ENCODE data around the gene PPM1F. TPM values are rescaled to one million over a fixed set of nuclear protein-coding genes. Genes with fewer than 3 reads are reported as not detected.
"Not testable (repeated sequence)": the region's sequence is repeated elsewhere in the genome, so short reads cannot be mapped to it uniquely, and the experiment has no call there.

Gene PPM1F
- polyA plus RNA-seq, 1 donor (not counting 4 experiments of a cell fraction or from before 2014, with no cell fraction given): 18.2 TPM

- H3K9me3 ChIP-seq (ENCODE audit: control insufficient read depth, low read depth, low read length); H3K27me3 ChIP-seq (ENCODE audit: control insufficient read depth, extremely low read depth, insufficient read depth, low read length); dilution Hi-C loops (cut with MboI; ENCODE audit: extremely low pct_ligation_motif_present, low sequenced_read_pairs); FAIRE-seq; H2AFZ ChIP-seq (ENCODE audit: control insufficient read depth, low read length); H3K79me2 ChIP-seq (ENCODE audit: control insufficient read depth, insufficient read depth, low read length); H3K36me3 ChIP-seq (ENCODE audit: control insufficient read depth in 2 of 2, extremely low read depth in 1 of 2, insufficient read depth in 2 of 2, low read length in 2 of 2); H3K4me1 ChIP-seq (ENCODE audit: control insufficient read depth, extremely low read depth, insufficient read depth, low read length); H3K9me1 ChIP-seq (ENCODE audit: control insufficient read depth, extremely low read depth, insufficient read depth, low read length); H3K4me2 ChIP-seq (ENCODE audit: control insufficient read depth, extremely low read depth, insufficient read depth, low read depth, low read length); DNase-seq (ENCODE audit: low read depth, low spot score); H3K27ac ChIP-seq (ENCODE audit: control insufficient read depth, insufficient read depth, low read length); H3K4me3 ChIP-seq (ENCODE audit: control insufficient read depth in 2 of 3, extremely low read depth in 1 of 3, insufficient read depth in 2 of 3, low read depth in 1 of 3, low read length in 3 of 3); H4K20me1 ChIP-seq (ENCODE audit: control insufficient read depth, extremely low read depth, insufficient read depth, low read length); H3K9ac ChIP-seq (ENCODE audit: control insufficient read depth, extremely low read depth, insufficient read depth, low read length): not testable (repeated sequence)
Measured at GRCh38 chr22:21882754-21883333, 69.8 kb downstream of the PPM1F start.

DNA sequence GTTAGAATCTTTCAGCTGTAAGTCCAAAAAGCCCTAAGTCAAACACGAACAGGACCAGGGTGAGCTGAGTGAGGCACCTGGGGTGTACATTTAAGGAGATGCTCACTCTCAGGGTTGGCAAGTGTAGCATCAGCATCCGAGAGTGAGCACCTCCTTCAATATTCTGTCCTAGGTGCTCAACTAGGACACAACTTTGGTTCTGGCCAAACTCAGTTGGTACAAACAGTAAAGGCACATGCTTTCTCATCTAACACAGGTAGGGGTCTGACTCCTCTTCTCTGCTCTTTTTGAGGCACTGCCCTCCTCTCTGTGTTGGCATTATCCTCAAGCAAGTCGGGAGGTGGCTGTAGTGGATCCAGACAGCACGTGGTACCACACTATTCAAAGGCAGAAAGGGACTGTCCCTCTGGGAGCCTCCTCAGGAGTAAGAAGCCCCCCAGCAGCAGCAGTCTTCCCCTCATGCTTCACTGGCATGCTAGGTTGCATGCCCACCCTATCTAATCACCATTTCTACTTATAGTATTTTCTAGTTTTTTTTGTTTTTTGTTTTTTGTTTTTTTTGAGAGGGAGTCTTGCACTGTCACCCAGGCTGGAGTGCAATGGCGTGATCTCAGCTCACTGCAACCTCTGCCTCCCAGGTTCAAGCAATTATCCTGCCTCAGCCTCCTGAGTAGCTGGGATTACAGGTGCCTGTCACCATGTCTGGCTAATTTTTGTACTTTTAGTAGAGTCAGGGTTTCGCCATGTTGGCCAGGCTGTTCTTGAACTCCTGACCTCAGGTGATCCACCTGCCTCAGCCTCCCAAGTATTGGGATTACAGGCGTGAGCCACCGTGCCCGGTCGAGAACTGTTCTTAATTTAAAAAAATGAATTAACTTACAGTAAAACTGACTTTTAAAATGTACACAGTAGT is 70.6 kb downstream of the PPM1F start:
- TF ChIP-seq, protein P1, sequence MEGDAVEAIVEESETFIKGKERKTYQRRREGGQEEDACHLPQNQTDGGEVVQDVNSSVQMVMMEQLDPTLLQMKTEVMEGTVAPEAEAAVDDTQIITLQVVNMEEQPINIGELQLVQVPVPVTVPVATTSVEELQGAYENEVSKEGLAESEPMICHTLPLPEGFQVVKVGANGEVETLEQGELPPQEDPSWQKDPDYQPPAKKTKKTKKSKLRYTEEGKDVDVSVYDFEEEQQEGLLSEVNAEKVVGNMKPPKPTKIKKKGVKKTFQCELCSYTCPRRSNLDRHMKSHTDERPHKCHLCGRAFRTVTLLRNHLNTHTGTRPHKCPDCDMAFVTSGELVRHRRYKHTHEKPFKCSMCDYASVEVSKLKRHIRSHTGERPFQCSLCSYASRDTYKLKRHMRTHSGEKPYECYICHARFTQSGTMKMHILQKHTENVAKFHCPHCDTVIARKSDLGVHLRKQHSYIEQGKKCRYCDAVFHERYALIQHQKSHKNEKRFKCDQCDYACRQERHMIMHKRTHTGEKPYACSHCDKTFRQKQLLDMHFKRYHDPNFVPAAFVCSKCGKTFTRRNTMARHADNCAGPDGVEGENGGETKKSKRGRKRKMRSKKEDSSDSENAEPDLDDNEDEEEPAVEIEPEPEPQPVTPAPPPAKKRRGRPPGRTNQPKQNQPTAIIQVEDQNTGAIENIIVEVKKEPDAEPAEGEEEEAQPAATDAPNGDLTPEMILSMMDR (optimal IDR thresholded peaks at IDR 0.05 in 1 of 3, IDR thresholded peaks at IDR 0.05 in 1 of 3, conservative IDR thresholded peaks at IDR 0.05 in 1 of 3; ENCODE audit: extremely low read depth in 1 of 3, insufficient read depth in 2 of 3, low read length in 3 of 3): no peak
- no peak for TF ChIP-seq EZH2 (IDR thresholded peaks at IDR 0.05; ENCODE audit: low read length)
- Histone ChIP-seq H3K4me3 (ENCODE audit: control insufficient read depth in 2 of 3, extremely low read depth in 1 of 3, insufficient read depth in 2 of 3, low read depth in 1 of 3, low read length in 3 of 3) (no peak overlapping the region), H4K20me1 (ENCODE audit: control insufficient read depth, extremely low read depth, insufficient read depth, low read length) (no peaks in the 10 kb centered on the region), H3K27me3 (ENCODE audit: control insufficient read depth, extremely low read depth, insufficient read depth, low read length) (no peaks in the 10 kb centered on the region), H3K4me2 (ENCODE audit: control insufficient read depth, extremely low read depth, insufficient read depth, low read depth, low read length) (no peak overlapping the region), H3K9me1 (ENCODE audit: control insufficient read depth, extremely low read depth, insufficient read depth, low read length) (no peaks in the 10 kb centered on the region), H3K9me3 (ENCODE audit: control insufficient read depth, low read depth, low read length) (no peaks in the 10 kb centered on the region), H3K79me2 (ENCODE audit: control insufficient read depth, insufficient read depth, low read length) (no peaks in the 10 kb centered on the region), H3K36me3 (ENCODE audit: control insufficient read depth in 2 of 2, extremely low read depth in 1 of 2, insufficient read depth in 2 of 2, low read length in 2 of 2) (no peaks in the 10 kb centered on the region), H3K4me1 (ENCODE audit: control insufficient read depth, extremely low read depth, insufficient read depth, low read length) (no peaks in the 10 kb centered on the region), H3K27ac (ENCODE audit: control insufficient read depth, insufficient read depth, low read length) (no peak overlapping the region), H3K9ac (ENCODE audit: control insufficient read depth, extremely low read depth, insufficient read depth, low read length) (no peak overlapping the region), H2AFZ (ENCODE audit: control insufficient read depth, low read length) (no peak overlapping the region)
- dilution Hi-C loops (cut with MboI; ENCODE audit: extremely low pct_ligation_motif_present, low sequenced_read_pairs): no loop called here
- DNase-seq (ENCODE audit: low read depth, low spot score) (no peak), FAIRE-seq (no peak)

Measured in keratinocyte (primary cell).